Measurements from ENCODE around the gene MLX. TPM values are rescaled to one million over a fixed set of nuclear protein-coding genes. Genes with fewer than 3 reads are reported as not detected.
"Not testable (repeated sequence)": the region's sequence is repeated elsewhere in the genome, so short reads cannot be mapped to it uniquely, and the experiment has no call there.

Gene MLX
- total RNA-seq, 1 donor from 2014 or later, result 33.2 TPM

DNA sequence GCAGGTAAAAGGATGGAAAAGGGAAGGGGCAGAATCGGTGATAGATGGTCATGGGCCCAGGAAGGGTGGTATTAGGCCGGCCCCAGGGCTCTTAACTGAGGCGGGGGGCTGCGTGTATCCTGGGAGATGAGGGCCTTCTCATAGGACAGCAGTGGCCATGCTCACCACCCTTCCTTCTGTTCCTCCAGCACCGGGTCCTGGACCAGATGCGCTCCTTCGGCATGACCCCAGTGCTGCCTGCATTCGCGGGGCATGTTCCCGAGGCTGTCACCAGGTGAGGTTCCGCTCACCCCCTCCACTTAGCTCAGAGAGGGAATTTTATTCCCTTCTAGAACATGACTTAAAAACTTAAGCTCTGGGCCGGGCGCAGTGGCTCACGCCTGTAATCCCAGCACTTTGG lies 28.4 kb upstream of the MLX start:
- H3K27me3 ChIP-seq (ENCODE audit: control insufficient read depth, insufficient read depth, low read length), result no peaks in the 10 kb centered on the region
- no peak overlapping the region for H3K4me3 ChIP-seq (ENCODE audit: low read depth, low read length)
- H3K36me3 ChIP-seq (ENCODE audit: control insufficient read depth, insufficient read depth, low read length), result peaks cover 11% of the 10 kb centered on the region
- TF ChIP-seq, protein P1, sequence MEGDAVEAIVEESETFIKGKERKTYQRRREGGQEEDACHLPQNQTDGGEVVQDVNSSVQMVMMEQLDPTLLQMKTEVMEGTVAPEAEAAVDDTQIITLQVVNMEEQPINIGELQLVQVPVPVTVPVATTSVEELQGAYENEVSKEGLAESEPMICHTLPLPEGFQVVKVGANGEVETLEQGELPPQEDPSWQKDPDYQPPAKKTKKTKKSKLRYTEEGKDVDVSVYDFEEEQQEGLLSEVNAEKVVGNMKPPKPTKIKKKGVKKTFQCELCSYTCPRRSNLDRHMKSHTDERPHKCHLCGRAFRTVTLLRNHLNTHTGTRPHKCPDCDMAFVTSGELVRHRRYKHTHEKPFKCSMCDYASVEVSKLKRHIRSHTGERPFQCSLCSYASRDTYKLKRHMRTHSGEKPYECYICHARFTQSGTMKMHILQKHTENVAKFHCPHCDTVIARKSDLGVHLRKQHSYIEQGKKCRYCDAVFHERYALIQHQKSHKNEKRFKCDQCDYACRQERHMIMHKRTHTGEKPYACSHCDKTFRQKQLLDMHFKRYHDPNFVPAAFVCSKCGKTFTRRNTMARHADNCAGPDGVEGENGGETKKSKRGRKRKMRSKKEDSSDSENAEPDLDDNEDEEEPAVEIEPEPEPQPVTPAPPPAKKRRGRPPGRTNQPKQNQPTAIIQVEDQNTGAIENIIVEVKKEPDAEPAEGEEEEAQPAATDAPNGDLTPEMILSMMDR (IDR thresholded peaks at IDR 0.05; ENCODE audit: insufficient read depth, low read length, severe bottlenecking), result no peak
- FAIRE-seq (no peak), DNase-seq (ENCODE audit: low read depth) (no peak)

DNA sequence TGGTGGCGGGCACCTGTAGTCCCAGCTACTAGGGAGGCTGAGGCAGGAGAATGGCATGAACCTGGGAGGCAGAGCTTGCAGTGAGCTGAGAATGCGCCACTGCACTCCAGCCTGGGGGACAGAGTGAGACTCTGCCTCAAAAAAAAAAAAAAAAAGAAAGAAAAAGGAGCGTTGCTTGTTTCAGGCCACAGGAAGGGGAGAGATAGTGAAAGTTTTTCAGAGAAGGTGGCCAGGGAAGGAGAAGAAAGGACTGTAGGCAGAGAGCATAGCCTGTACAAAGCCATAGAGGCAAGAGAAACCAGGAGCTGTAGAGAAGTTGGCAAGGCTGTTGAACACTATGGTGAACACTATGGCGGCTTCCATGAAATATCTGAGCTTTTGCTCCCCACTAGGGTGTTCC lies 26.3 kb upstream of the MLX start:
- peaks cover 14% of the 10 kb centered on the region for H3K36me3 ChIP-seq (ENCODE audit: control insufficient read depth, insufficient read depth, low read length)
- H3K4me3 ChIP-seq (ENCODE audit: low read depth, low read length); H3K27me3 ChIP-seq (ENCODE audit: control insufficient read depth, insufficient read depth, low read length); DNase-seq (ENCODE audit: low read depth); FAIRE-seq: not testable (repeated sequence)

DNA sequence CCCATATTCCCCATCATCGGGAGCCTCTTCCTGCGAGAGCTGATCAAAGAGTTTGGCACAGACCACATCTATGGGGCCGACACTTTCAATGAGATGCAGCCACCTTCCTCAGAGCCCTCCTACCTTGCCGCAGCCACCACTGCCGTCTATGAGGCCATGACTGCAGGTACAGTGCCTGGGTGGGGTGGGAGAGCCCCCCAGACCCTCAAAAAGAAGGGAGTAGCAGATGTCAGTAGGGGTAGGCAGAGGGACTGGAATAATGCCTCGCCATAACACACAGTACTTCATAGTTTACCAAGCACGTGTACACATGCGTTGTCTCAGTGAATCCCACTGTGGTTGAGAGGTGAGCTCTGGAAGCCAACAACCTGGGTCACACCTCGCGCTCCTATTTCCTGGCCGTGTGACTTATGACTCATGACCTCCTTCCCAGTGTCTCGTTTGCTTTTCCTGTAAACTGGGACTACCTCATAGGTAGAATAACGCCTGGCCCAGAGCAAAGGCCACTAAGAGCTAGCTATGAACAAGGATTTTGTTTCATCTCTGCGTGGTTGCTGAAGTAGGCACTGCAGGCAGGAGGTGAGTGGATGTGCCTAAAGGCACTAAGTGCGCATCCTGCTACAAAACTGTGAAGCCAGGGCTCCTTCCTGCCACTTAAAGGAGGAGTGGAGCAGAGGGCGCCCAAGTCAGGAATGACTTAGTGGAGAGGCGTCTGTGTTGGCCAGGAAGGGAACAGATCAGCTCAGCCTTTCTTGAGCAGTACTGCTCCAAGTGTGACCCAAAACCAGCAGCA lies 25.7 kb upstream of the MLX start:
- DNase-seq (ENCODE audit: low read depth) (peak; percentile 71), FAIRE-seq (no peak)
- Histone ChIP-seq H3K36me3 (ENCODE audit: control insufficient read depth, insufficient read depth, low read length) (peaks cover 14% of the 10 kb centered on the region), H3K27me3 (ENCODE audit: control insufficient read depth, insufficient read depth, low read length) (no peaks in the 10 kb centered on the region), H3K4me3 (ENCODE audit: low read depth, low read length) (no peak overlapping the region)
- TF ChIP-seq, protein P1 (IDR thresholded peaks at IDR 0.05; ENCODE audit: insufficient read depth, low read length, severe bottlenecking), result no peak

DNA sequence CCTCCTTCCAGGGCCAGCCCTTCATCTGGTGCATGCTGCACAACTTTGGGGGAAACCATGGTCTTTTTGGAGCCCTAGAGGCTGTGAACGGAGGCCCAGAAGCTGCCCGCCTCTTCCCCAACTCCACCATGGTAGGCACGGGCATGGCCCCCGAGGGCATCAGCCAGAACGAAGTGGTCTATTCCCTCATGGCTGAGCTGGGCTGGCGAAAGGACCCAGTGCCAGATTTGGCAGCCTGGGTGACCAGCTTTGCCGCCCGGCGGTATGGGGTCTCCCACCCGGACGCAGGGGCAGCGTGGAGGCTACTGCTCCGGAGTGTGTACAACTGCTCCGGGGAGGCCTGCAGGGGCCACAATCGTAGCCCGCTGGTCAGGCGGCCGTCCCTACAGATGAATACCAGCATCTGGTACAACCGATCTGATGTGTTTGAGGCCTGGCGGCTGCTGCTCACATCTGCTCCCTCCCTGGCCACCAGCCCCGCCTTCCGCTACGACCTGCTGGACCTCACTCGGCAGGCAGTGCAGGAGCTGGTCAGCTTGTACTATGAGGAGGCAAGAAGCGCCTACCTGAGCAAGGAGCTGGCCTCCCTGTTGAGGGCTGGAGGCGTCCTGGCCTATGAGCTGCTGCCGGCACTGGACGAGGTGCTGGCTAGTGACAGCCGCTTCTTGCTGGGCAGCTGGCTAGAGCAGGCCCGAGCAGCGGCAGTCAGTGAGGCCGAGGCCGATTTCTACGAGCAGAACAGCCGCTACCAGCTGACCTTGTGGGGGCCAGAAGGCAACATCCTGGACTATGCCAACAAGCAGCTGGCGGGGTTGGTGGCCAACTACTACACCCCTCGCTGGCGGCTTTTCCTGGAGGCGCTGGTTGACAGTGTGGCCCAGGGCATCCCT lies 23.5 kb upstream of the MLX start:
- peaks cover 13% of the 10 kb centered on the region for H3K36me3 ChIP-seq (ENCODE audit: control insufficient read depth, insufficient read depth, low read length)
- TF ChIP-seq, protein P1 (IDR thresholded peaks at IDR 0.05; ENCODE audit: insufficient read depth, low read length, severe bottlenecking), result no peak
- FAIRE-seq (peak; percentile 55), DNase-seq (ENCODE audit: low read depth) (no peak)
- H3K27me3 ChIP-seq (ENCODE audit: control insufficient read depth, insufficient read depth, low read length), result no peaks in the 10 kb centered on the region
- H3K4me3 ChIP-seq (ENCODE audit: low read depth, low read length), result no peak overlapping the region

DNA sequence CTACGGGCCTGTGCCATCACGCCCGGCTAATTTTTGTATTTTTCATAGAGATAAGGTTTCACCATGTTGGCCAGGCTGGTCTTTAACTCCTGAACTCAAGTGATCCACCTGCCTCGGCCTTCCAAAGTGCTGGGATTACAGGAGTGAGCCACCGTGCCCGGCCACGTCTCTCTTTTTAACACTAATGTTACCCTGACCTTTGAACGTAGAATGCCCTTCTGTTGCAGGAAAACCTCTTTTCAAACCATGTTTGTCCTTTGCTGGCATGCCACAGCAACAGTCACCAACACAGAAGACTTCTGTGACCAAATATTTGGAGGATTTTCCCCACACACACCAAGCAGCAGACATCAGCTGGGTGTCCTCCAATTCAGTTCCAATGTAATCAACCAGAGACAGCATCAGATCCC lies 22.0 kb upstream of the MLX start:
- DNase-seq (ENCODE audit: low read depth) (no peak), FAIRE-seq (no peak)
- H3K36me3 ChIP-seq (ENCODE audit: control insufficient read depth, insufficient read depth, low read length), result peaks cover 13% of the 10 kb centered on the region
- no peaks in the 10 kb centered on the region for H3K27me3 ChIP-seq (ENCODE audit: control insufficient read depth, insufficient read depth, low read length)
- TF ChIP-seq, protein P1 (IDR thresholded peaks at IDR 0.05; ENCODE audit: insufficient read depth, low read length, severe bottlenecking), result no peak
- H3K4me3 ChIP-seq (ENCODE audit: low read depth, low read length), result no peak overlapping the region

DNA sequence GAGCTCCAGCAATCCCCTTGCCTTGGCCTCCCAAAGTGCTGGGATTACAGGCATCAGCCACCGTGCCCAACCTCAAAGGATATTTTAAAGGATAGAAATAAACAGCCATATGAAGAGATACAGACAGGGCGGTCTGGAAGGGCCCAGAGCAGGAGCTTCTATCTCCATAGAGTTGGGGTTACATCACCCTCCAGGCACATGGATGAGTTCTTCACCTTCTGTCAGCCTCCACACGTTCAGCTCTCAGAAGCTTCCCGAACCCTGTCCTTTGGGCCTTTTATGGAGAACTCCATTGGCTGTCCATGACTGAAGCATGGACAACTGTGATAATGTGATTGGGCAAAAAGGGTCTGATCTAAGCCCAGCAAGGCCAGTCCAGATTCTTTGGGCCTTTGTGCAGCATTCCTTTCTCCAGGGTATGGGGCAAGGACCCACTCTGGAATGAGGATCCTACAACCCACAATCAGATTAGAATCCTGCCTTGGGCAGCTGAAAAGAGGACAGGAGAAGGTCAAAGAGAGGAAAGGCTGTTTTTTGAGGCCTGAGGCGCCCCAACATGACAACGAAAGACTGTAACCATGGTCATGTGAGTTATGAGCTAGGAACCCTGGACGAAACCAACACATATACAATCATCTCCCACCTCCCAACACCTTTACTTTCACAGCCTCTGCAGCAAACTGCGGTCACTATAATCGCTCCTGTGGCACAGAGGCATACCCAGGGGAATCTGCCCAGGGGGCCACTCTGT lies 21.0 kb upstream of the MLX start:
- peaks cover 13% of the 10 kb centered on the region for H3K36me3 ChIP-seq (ENCODE audit: control insufficient read depth, insufficient read depth, low read length)
- not testable (repeated sequence) for DNase-seq (ENCODE audit: low read depth); H3K27me3 ChIP-seq (ENCODE audit: control insufficient read depth, insufficient read depth, low read length); H3K4me3 ChIP-seq (ENCODE audit: low read depth, low read length)
- peak; percentile 99 for FAIRE-seq
